Endothelial cell of umbilical vein (primary cell): ENCODE data around the gene CLPTM1L. TPM values are rescaled to one million over a fixed set of nuclear protein-coding genes. Genes with fewer than 3 reads are reported as not detected.

Experiments
- BruUV-seq: library from RNA; stranded (reverse); fragments of 400-500 nt; replicated peaks from 2 replicates; lab custom pipeline; 2021; lab: Mats Ljungman, UMichigan
- CTCF ChIA-PET: fragments of 300-600, 350-600 bp; sonication (Branson Sonifier 250); formaldehyde crosslinking; loops from one replicate; lab custom pipeline; 2021; ENCODE audit warnings: antibody characterized with exemption, inconsistent platforms; lab: Charles Lee
- POLR2A ChIA-PET: fragments of 300-600, 350-600 bp; sonication (Branson Sonifier 250); formaldehyde crosslinking; loops from one replicate; lab custom pipeline; 2021; ENCODE audit warnings: antibody characterized with exemption, inconsistent platforms; lab: Charles Lee
- DNase-seq: peaks from one replicate; pipeline ENCODE4 v3.0.0-alpha.2; 2011; ENCODE audit warnings: low read depth, low spot score
- FAIRE-seq: peaks from 2 replicates; lab custom pipeline; 2011; peaks lifted over from hg19 to GRCh38; lab: Jason Lieb, UNC
- H2AFZ ChIP-seq: 2 replicates; pipeline ENCODE4 v1.6.0; 2012; ENCODE audit warnings: low read depth, low read length, control low read depth, inconsistent platforms
- H3K27ac ChIP-seq: 2 replicates; pipeline ENCODE4 v1.5.1; 2011; ENCODE audit warnings: low read depth, mild to moderate bottlenecking, control low read depth, low read length, moderate library complexity; ENCODE audit not compliant: insufficient read depth
- H3K27me3 ChIP-seq, 2 experiments: 2 replicates each; pipeline versions ENCODE4 v1.6.0 to v1.6.1; 2011; ENCODE audit warnings: low read length in 2 of 2, mixed read lengths in 1 of 2; ENCODE audit not compliant: control insufficient read depth in 2 of 2, insufficient read depth in 2 of 2
- H3K36me3 ChIP-seq, 2 experiments: 2 replicates in 1 of 2; 3 replicates in 1 of 2; pipeline ENCODE4 v1.5.1; 2011; ENCODE audit warnings: low read length in 2 of 2, mild to moderate bottlenecking in 1 of 2, moderate library complexity in 1 of 2; ENCODE audit not compliant: control insufficient read depth in 2 of 2, insufficient read depth in 2 of 2; ENCODE audit errors: extremely low read depth in 1 of 2
- H3K4me1 ChIP-seq: 3 replicates; pipeline ENCODE4 v1.5.1; 2011; ENCODE audit warnings: mild to moderate bottlenecking, low read length; ENCODE audit not compliant: control insufficient read depth, insufficient read depth; ENCODE audit errors: extremely low read depth
- H3K4me2 ChIP-seq: 2 replicates; pipeline ENCODE4 v1.6.1; 2011; ENCODE audit warnings: low read length, control low read depth, mixed read lengths; ENCODE audit not compliant: insufficient read depth
- H3K4me3 ChIP-seq, 3 experiments: fragments of 200-600 bp in 1 of 3; sonication (generic), shearing (Covaris generic) in 1 of 3; replicated peaks in 1 of 3; 2 replicates each; pipeline ENCODE4 v1.5.1; 2011 to 2016; ENCODE audit warnings: control low read depth in 3 of 3, low read length in 3 of 3, mild to moderate bottlenecking in 2 of 3, inconsistent platforms in 1 of 3, low read depth in 1 of 3, moderate library complexity in 1 of 3; ENCODE audit not compliant: insufficient read depth in 1 of 3
- H3K79me2 ChIP-seq: 2 replicates; pipeline ENCODE4 v1.6.0; 2012; ENCODE audit warnings: low read length, inconsistent platforms; ENCODE audit not compliant: control insufficient read depth, insufficient read depth
- H3K9ac ChIP-seq: replicated peaks from 2 replicates; pipeline ENCODE3; 2011; ENCODE audit warnings: low read length, control low read depth; ENCODE audit not compliant: insufficient read depth; ENCODE audit errors: extremely low read depth
- H3K9me1 ChIP-seq: replicated peaks from 3 replicates; pipeline ENCODE4 v1.6.0; 2011; ENCODE audit warnings: mild to moderate bottlenecking, low read length; ENCODE audit not compliant: control insufficient read depth, insufficient read depth; ENCODE audit errors: extremely low read depth
- H3K9me3 ChIP-seq: replicated peaks from 2 replicates; pipeline ENCODE4 v1.5.1; 2012; ENCODE audit warnings: low read length, inconsistent platforms; ENCODE audit not compliant: control insufficient read depth, insufficient read depth
- H4K20me1 ChIP-seq: replicated peaks from 2 replicates; pipeline ENCODE3; 2011; ENCODE audit warnings: mild to moderate bottlenecking, low read length; ENCODE audit not compliant: control insufficient read depth, insufficient read depth; ENCODE audit errors: extremely low read depth
- EZH2 ChIP-seq: IDR thresholded peaks from 2 replicates; pipeline ENCODE4 v1.6.1; 2012; ENCODE audit warnings: borderline replicate concordance, low read depth, mild to moderate bottlenecking, moderate library complexity, low read length, inconsistent platforms; ENCODE audit not compliant: severe bottlenecking
- FOS ChIP-seq: IDR thresholded peaks from 2 replicates; pipeline ENCODE4 v1.6.1; 2011; ENCODE audit warnings: mild to moderate bottlenecking, low read length, moderate library complexity, borderline replicate concordance; ENCODE audit not compliant: insufficient read depth
- GATA2 ChIP-seq: IDR thresholded peaks from 2 replicates; pipeline ENCODE4 v1.7.0; 2011; ENCODE audit warnings: low read depth, mild to moderate bottlenecking, moderate library complexity, mixed read lengths, low read length; ENCODE audit not compliant: insufficient read length, insufficient read depth
- JUN ChIP-seq: IDR thresholded peaks from 2 replicates; pipeline ENCODE4 v1.6.1; 2011; ENCODE audit warnings: borderline replicate concordance, low read depth; ENCODE audit not compliant: insufficient read length, insufficient read depth
- MYC ChIP-seq: IDR thresholded peaks from one replicate; pipeline ENCODE4 v1.6.1; 2011; ENCODE audit warnings: mild to moderate bottlenecking, low read depth, low read length
- POLR2A ChIP-seq: IDR thresholded peaks from 2 replicates; pipeline ENCODE4 v1.6.1; 2012; ENCODE audit warnings: low read depth, mild to moderate bottlenecking, control low read depth, low read length
- POLR2AphosphoS5 ChIP-seq: IDR thresholded peaks from 2 replicates; pipeline ENCODE4 v1.6.1; 2012; ENCODE audit warnings: low read depth, mild to moderate bottlenecking, control low read depth, low read length, moderate library complexity; ENCODE audit not compliant: insufficient read depth
- dilution Hi-C: fragments of 300-500 bp; cut with MboI; formaldehyde crosslinking; loops from one replicate; pipeline ENCODE4 v1.15.0; 2019; ENCODE audit warnings: low sequenced_read_pairs; ENCODE audit not compliant: extremely low pct_ligation_motif_present
- intact Hi-C: fragments of 100-400 bp; cut with micrococcal nuclease; formaldehyde crosslinking; loops from one replicate; pipeline ENCODE4 v1.10.0; 2022
- polyA plus RNA-seq, 4 experiments: library from polyadenylated mRNA; depleted of rRNA in 3 of 4; stranded (reverse) in 3 of 4; unstranded in 1 of 4; fragments of >200 nt; gene quantifications; 2 replicates each; pipeline versions ENCODE4 v1.2.1 to v1.2.3, GENCODE V29; 2011 to 2012; ENCODE audit warnings: missing spikeins in 1 of 4
- total RNA-seq: library from RNA; stranded (reverse); gene quantifications from 2 replicates; pipeline ENCODE4 v1.2.3, GENCODE V29; 2021
- TF ChIP-seq, protein P1 (sequence below): IDR thresholded peaks from 2 replicates; pipeline ENCODE4 v1.6.1; 2011; ENCODE audit not compliant: insufficient read depth, insufficient read length
- TF ChIP-seq, protein P2 (sequence below), 2 donors: IDR thresholded peaks; 1 replicate in 1 of 2; 2 replicates in 1 of 2; pipeline ENCODE4 v1.5.1; 2011; ENCODE audit warnings: low read length in 2 of 2, mild to moderate bottlenecking in 2 of 2, moderate library complexity in 2 of 2, control low read depth in 1 of 2, inconsistent platforms in 1 of 2, low read depth in 1 of 2; ENCODE audit not compliant: insufficient read depth in 1 of 2; ENCODE audit errors: extremely low read depth in 1 of 2

Gene CLPTM1L
- total and polyA plus RNA-seq, 2 donors (not counting 3 experiments of a cell fraction or from before 2014, with no cell fraction given) = 116 to 191 TPM

DNA sequence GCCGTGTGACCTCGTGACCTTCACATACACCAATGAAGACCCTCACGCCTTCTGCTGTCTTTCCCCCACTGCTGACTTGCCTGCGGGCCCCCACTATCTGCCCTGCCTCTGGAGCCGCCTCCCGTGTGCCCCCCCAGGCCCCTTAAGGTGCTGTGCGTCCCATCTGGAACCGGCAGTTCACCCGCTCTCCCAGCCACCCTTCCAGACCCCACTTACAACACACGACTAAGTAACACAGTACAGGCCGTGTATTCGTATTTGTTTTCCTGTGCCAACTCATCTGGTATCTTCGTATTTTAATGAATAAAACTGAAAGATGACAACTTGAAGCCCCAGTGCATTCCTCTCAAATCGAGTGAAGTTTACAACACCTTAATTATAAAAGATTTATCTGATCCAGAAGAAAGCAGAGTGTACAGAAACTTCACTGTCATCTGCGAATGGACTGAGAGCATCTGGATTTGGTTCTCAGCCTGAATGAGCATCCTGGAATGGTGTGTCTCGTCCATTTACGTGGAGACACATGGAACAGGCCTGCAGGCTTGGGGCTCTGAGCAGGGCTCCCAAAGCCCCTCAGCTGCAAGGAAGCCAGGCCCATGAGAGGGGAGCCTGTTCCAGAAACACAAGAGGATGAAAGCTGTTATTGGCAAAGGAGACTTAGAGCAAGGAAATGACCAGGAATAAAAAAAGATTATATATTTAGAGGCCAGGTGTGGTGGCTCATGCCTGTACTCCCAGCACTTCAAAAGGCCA, 28.1 kb downstream of the CLPTM1L start:
- H3K4me2 ChIP-seq = no peak overlapping the region
- no peak for DNase-seq
- intact Hi-C loops (no loop called here), dilution Hi-C loops (no loop called here)
- H3K4me1 ChIP-seq = no peaks in the 10 kb centered on the region
- no peaks in the 10 kb centered on the region for H3K27me3 ChIP-seq
- H2AFZ ChIP-seq = no peak overlapping the region
- POLR2A ChIA-PET = no interaction called here
- H3K36me3 ChIP-seq = peaks cover 14 to 23% of the 10 kb centered on the region in 2 experiments
- no peaks in the 10 kb centered on the region for H3K9me3 ChIP-seq
- H3K4me3 ChIP-seq = no peak overlapping the region
- H3K9me1 ChIP-seq = no peaks in the 10 kb centered on the region
- H3K27ac ChIP-seq = no peak overlapping the region
- no peaks in the 10 kb centered on the region for H3K79me2 ChIP-seq
- CTCF ChIA-PET = no interaction called here
- H3K9ac ChIP-seq = no peak overlapping the region
- no TSS peak for BruUV-seq
- TF ChIP-seq FOS (no peak), GATA2 (no peak), JUN (no peak), MYC (no peak), EZH2 (no peak), POLR2AphosphoS5 (no peak), POLR2A (no peak)
- TF ChIP-seq, protein P1, sequence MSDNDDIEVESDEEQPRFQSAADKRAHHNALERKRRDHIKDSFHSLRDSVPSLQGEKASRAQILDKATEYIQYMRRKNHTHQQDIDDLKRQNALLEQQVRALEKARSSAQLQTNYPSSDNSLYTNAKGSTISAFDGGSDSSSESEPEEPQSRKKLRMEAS = no peak
- TF ChIP-seq, protein P2, sequence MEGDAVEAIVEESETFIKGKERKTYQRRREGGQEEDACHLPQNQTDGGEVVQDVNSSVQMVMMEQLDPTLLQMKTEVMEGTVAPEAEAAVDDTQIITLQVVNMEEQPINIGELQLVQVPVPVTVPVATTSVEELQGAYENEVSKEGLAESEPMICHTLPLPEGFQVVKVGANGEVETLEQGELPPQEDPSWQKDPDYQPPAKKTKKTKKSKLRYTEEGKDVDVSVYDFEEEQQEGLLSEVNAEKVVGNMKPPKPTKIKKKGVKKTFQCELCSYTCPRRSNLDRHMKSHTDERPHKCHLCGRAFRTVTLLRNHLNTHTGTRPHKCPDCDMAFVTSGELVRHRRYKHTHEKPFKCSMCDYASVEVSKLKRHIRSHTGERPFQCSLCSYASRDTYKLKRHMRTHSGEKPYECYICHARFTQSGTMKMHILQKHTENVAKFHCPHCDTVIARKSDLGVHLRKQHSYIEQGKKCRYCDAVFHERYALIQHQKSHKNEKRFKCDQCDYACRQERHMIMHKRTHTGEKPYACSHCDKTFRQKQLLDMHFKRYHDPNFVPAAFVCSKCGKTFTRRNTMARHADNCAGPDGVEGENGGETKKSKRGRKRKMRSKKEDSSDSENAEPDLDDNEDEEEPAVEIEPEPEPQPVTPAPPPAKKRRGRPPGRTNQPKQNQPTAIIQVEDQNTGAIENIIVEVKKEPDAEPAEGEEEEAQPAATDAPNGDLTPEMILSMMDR (IDR thresholded peaks at IDR 0.05; ENCODE audit: extremely low read depth in 1 of 2, insufficient read depth in 1 of 2, low read depth in 1 of 2, low read length in 2 of 2) = no peak
- no peaks in the 10 kb centered on the region for H4K20me1 ChIP-seq
- no peak for FAIRE-seq
